ENCODE data around the gene TMBIM4.
A peak's percentile ranks its signal among the peaks of the same experiment; 100 is the strongest.
"Not testable (repeated sequence)": the region's sequence is repeated elsewhere in the genome, so short reads cannot be mapped to it uniquely, and the experiment has no call there.

TMBIM4 gene, protein sequence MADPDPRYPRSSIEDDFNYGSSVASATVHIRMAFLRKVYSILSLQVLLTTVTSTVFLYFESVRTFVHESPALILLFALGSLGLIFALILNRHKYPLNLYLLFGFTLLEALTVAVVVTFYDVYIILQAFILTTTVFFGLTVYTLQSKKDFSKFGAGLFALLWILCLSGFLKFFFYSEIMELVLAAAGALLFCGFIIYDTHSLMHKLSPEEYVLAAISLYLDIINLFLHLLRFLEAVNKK

DNA sequence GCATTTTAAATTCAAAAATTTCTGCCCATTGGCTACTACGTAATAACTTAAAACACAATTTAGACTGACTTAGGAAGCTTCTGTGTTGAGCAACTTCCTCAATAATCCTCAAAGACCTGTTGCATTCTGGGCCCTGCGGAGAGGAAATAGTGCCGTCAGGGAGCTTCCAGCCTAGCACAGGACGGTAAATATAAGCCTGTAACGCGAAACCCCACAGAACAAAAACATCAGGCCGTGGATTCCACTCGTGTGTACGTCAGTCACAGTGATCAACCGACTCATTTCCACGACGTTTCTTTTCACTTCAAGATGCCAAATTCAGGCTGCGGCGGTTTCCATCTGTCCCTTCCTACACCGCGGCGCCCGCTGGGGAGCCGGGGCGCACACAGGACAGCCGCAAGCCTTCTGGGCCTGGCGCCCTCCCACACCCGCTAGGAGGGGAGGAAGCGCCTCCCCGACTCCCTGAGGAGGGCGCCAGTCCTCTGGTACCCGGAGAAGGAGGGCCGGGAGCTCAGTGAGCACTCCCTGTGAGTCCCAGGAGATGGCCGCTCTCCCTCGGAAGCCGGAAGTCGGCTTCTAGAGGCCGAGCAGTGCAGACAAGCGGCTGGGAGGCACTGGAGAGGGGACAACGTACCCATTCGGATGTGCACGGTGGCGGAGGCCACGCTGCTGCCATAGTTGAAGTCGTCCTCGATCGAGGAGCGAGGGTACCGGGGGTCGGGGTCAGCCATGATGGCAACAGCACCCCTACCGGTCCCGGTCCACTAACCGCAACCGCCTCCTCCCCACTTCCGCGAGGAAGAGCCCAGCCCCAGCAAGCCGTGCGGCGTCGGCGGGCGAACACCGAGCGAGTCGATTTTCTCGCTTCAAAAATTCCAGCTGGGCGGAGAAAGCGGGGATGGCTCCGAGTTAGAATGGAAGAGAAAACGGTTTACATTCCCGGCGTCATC lies at the start of gene TMBIM4:
Gene TMBIM4 (minus strand): TSS at position 776 of the 950 bp plus-strand sequence. CDS start 45 bp downstream, at position 731.
- peak; percentile 86 to 88 for DNase-seq

GRCh38 chr12:66217342-66217917 lies 47.6 kb upstream of the TMBIM4 start:
- no peak for DNase-seq

GRCh38 chr12:66213011-66213410 lies 43.2 kb upstream of the TMBIM4 start:
- DNase-seq: not testable (repeated sequence)

GRCh38 chr12:66211573-66211972 lies 41.8 kb upstream of the TMBIM4 start:
- DNase-seq: not testable (repeated sequence)

DNA sequence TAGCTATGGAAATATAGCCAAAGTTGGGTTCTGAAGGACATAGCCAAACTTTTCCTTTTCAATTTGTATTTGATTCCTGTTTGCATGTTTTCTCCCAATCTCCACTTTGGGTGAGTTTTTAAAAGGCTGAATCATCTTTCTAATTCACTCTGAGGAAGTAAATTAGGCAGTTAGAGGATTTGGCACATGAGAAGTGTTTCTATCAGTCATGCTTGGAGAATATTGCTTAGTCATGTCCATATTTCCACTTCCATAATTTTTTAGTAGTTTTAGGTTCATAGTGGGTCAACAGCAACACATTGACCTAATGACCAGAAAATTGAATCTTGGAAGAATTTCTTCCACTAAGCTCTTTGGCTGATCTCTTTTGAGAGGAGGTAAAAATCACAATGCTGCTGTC lies 41.0 kb upstream of the TMBIM4 start:
- DNase-seq: no peak

DNA sequence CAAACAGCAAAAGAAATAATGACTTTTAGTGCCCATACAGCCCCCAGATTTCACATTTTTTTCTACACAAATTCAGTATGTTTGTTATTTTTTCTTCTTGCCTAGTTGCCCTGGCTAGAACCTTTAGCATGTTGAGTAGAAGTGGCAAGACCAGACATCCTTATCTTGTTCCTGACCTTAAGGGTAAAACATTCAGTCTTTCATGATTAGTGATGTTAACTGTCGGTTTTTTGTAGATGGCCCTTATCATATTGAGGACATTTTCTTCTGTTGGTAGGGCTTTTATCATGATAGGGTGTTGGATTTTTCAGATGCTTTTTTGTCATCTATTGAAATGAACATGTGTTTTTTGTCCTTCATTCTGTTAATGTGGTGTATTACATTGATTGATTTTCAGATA lies 36.3 kb upstream of the TMBIM4 start:
- no peak for DNase-seq

GRCh38 chr12:66203820-66204219 lies 34.0 kb upstream of the TMBIM4 start:
- no peak for DNase-seq

DNA sequence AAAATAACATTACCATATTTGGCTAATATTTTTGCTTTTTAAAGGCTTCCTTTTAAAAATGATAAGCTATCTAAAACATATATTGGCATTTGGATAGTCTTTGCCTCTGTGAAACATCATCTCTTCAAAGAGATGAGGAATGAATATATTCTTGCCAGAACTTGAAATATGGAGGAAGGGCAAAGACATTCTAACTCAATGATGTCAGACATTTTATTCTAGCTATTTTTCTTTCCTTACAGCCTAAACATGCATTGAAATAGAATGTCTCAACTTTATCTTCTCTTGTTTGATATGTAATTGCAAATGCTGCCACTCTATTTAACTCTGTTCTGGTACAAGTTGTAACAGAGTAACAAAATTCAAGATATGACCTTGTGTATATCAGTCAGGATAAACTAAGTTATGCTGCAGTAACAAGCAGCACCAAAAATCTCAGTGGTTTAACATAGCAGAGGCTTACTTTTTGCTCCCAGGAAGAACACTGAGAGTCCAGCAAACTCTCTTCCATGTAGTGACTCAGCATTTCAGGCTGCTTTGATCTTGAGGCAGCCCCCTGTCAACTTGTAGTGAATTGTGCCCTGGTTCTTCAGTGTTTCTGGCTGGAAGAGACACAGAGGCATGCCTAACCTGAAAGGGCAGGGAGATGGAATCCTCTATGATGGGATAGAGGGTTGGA lies 30.2 kb upstream of the TMBIM4 start:
- no peak for DNase-seq

- DNase-seq: no peak
Observed at GRCh38 chr12:66199141-66199540, 29.3 kb upstream of the TMBIM4 start.

DNA sequence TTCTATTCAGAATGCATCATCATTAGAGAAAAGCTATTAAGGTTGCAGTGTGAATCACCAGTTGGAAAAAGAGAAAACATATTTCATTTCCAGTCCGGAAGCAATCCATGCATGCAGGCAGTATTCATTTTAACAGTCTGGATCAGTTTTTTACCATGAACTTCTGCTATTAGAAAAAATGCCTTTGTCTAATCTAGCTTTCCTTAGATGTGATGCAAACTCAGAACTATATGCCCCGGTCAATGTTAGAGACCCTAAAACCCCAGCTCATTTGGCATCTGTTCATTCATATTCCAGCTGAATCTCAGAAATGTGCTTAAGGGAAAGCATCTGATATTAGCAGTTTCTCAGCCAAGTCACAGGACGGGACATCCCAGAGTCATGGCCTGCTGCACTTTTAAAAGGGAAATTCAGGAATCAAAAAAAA lies 27.7 kb upstream of the TMBIM4 start:
- DNase-seq: no peak

DNA sequence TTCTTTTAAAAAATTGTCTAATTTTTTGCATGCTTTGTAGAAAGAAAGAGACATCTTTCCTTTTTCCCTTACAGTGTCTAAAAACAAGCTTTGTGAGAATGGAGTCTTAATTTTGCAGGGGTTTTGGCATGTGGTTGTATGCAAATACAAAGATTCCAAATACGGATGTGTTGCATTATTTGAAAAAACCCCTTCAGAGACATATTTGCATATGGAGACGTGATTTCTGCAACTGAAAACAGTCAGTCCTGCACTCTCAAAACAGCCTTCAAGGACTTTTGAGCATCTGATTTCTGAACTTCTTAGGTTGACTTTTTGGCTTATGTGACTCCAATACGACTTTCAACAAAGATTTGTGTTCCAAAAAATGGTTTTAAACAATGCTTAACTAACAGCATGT lies 27.0 kb upstream of the TMBIM4 start:
- no peak for DNase-seq

DNA sequence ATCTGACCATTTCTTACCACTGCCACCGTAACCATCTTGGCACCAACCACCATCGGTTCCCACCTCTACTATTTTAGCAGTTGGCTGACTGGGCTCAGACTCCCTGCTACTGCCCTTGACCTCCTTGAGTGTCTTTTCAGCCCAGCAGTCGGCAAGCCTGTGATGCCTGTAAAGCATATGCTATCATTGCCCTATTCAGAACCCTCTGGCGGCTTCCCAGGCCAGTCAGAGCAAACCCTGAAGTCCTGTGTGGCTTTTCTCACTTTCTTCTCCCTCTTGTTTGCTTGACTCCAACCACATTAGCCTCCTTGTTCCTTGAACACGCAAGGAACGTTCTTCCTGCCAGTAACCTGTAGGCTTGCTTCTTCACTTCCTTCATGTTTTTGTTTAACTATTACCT lies 25.4 kb upstream of the TMBIM4 start:
- DNase-seq: no peak

DNA sequence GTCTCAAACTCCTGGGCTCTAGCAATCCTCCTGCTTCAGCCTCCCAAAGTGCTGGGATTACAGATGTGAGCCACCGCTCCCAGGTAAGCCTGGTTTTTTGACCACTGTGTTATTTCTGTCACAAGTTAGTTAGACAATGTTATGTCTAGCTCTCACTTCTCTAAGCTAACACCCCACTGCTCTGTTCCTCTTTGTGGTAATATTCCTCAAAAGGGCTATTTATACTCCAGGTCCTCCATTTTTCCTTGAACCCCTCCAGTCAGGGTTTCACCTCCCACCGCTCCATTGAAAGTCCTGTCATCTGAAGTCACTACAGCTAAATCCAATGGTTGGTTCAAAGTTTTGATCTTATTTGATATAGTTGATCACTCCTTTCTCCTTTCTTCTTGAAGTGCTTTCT lies 24.3 kb upstream of the TMBIM4 start:
- no peak for DNase-seq

DNA sequence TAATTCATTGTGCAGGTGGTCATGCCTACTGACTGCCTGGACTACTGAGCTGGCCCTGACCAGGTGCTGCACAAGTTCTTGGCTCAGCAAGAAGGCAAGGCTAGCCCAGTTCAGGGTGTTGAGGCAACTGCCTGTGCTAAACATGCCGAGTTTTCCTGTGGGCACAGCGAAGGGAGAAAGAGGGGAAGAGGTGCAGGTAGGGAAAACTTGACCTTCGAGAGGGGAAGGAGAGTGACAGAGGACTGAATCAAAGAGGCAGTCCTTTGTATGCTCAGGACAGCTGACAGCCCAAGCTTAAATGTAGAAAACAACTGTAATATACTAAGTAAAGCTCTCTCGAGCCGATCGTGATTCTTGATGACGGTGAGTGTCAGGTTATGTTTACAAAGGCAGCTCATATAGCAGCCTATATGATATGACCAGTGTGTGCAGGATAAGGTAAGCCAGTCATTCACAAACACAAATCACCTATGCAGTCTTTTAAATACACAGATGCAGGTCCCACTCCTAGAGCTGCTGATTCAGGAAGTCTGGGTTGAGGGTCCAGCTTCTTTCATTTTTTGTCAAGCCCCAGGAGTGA lies 21.8 kb upstream of the TMBIM4 start:
- no peak for DNase-seq

DNA sequence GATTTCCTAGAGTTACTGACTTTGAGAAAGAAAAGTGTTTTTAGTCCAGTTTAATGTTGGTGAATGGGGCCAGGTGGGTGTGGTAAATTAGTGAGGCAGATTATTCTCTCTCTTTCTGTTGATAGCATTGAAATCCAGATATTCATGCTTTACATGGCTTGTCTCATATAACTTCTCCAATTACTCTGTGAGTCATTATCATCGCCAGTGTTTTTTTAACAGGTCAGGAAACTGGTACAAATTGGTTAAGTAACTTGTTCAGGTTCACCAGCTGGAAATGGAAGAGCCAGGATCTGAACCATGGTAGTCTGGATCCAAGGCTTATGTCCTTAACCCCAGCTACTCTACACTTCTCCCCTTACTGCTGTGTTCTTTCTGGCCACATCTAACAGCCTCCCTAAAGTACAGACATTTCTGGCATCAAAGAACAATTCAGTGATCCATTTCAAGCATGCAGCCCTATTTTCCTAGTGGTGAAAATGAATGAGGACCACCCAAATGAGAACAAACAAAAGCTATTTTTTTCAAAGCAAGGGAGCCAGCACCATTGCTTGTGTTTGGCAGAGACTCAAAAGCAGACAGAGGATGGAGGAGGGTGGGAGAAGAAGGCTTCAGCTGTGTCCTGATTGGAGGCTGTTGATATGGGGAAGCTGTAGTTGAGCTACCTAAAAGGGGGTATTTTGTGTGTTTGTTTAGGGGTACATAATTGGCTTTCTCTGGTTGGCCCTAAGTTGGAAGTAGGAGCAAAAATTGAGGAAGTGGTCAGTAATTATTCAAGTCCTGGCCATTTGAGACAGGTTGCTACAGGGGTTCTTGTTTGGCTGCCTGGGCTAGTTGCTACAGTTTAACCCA lies 20.9 kb upstream of the TMBIM4 start:
- no peak for DNase-seq

- no peak for DNase-seq
Observed at GRCh38 chr12:66189889-66190288, 20.1 kb upstream of the TMBIM4 start.

DNA sequence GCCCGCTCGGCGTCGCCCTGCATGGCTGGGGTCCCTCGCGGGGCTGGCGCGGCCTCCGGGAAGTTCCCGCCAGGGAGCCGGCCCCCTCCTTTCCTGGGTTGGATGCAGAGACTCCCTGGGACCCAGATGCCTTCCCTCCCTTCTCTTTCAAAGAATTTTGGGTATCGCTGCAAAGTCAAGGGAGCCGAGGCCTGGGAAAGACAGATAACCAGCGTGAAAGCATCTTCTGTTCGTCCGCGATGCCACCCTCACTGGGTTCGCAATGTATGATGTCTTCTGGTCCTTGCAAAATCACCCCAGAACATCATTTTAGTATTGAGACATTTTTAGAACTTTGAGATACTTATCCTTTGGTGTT lies 19.7 kb upstream of the TMBIM4 start:
- DNase-seq: no peak

- DNase-seq: peak; percentile 42 to 86
Observed at GRCh38 chr12:66188584-66189485, 19.0 kb upstream of the TMBIM4 start, which contains the start of gene IRAK3. Gene IRAK3 (plus strand): TSS chr12:66189214. CDS start chr12:66189300, 86 bp downstream.

- no peak for DNase-seq
Observed at GRCh38 chr12:66187821-66188220, 18.0 kb upstream of the TMBIM4 start.

DNA sequence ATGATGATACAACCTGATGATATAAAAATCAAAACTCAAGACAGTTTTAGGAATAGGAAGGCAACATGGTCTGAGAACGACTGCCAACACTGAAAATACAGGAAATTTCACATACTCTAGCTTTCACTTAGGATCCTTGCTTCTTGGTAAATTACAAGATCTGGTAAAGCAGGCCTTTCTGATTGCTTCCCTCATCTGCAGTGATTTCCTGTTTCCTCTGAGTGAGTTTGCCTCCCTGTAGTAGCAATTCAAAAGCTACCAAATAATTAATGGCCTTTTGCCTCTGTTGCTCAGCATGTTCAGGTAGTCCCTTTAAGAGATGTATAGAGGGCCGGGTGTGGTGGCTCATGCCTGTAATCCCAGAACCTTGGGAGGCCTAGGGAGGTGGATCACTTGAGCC lies 17.2 kb upstream of the TMBIM4 start:
- DNase-seq: no peak

DNA sequence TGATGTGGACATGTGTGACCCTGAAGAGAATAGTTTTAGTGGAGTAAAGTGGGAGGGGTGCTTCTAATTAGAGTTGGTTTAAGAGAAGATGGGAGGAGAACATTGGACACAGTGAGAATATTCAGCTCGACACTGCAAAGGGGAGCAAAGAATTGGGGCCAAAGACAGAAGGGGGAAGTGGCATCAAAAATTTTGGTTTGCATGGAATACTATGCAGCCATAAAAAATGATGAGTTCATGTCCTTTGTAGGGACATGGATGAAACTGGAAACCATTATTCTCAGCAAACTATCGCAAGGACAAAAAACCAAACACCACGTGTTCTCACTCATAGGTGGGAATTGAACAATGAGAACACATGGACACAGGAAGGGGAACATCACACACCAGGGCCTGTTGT lies 15.0 kb upstream of the TMBIM4 start:
- not testable (repeated sequence) for DNase-seq
